Testis (tissue), 3 donors: Measurements from ENCODE around the gene RIMBP2. TPM values are rescaled to one million over a fixed set of nuclear protein-coding genes. Genes with fewer than 3 reads are reported as not detected.

Experiments
- DNase-seq: peaks from one replicate; pipeline ENCODE4 v3.0.0-alpha.2; 2019
- H3K27ac ChIP-seq, 2 donors: fragments of 200-600 bp; sonication (generic); one replicate each; pipeline ENCODE4 v1.5.1; 2019
- H3K27me3 ChIP-seq: fragments of 200-600 bp; sonication (generic); one replicate; pipeline ENCODE4 v1.5.1; 2019
- H3K36me3 ChIP-seq: fragments of 200-600 bp; sonication (generic); one replicate; pipeline ENCODE4 v1.5.1; 2017; ENCODE audit warnings: low read depth; ENCODE audit errors: missing control alignments
- H3K4me1 ChIP-seq: fragments of 200-600 bp; sonication (generic); one replicate; pipeline ENCODE4 v1.5.1; 2019
- H3K4me3 ChIP-seq, 2 donors: fragments of 200-600 bp; sonication (generic); one replicate each; pipeline ENCODE4 v1.5.1; 2017 to 2019
- H3K9me3 ChIP-seq: fragments of 200-600 bp; sonication (generic); one replicate; pipeline ENCODE4 v1.5.1; 2017
- CTCF ChIP-seq, 3 experiments: fragments of 450-650 bp in 2 of 3; fragments of 200-600 bp in 1 of 3; sonication (generic) in 1 of 3; IDR thresholded peaks; one replicate each; pipeline ENCODE4 v1.5.1; 2016 to 2019; ENCODE audit warnings: antibody characterized with exemption in 3 of 3, mild to moderate bottlenecking in 2 of 3, moderate library complexity in 1 of 3
- POLR2A ChIP-seq: fragments of 450-650 bp; IDR thresholded peaks from one replicate; pipeline ENCODE4 v1.6.1; 2017; ENCODE audit warnings: antibody characterized with exemption, mild to moderate bottlenecking, moderate library complexity
- WGBS, 2 donors: methylation state at CpG; one replicate each; pipeline ENCODE4 v1.1.5; 2018; 5-methylcytosine and 5-hydroxymethylcytosine counted together
- intact Hi-C: fragments of 100-400 bp; cut with DNase I; formaldehyde crosslinking; loops from one replicate; pipeline ENCODE4 v1.15.1; 2023; ENCODE audit warnings: low total_unique reads
- polyA plus RNA-seq: library from polyadenylated mRNA; stranded (reverse); fragments of 350-450 nt; fragmentation: Illumina TruSeq; extraction: RNeasy Lipid Tissue Mini Kit (QIAGEN cat#74804); gene quantifications from one replicate; pipeline ENCODE4 v1.2.3, GENCODE V29; 2014; ENCODE audit warnings: low read depth, low replicate concordance; ENCODE audit not compliant: insufficient read depth
- total RNA-seq, 2 donors: library from RNA; depleted of rRNA; stranded (reverse); fragments of >200 nt; gene quantifications; one replicate each; pipeline ENCODE4 v1.2.3, GENCODE V29; 2016

RIMBP2 gene
- total and polyA plus RNA-seq, 3 donors from 2014 or later = 8.0 to 10.0 (median 8.7) TPM

- Histone ChIP-seq H3K9me3 (no peaks in the 10 kb centered on the region), H3K36me3 (no peaks in the 10 kb centered on the region), H3K27ac (no peak overlapping the region), H3K27me3 (no peaks in the 10 kb centered on the region), H3K4me1 (no peaks in the 10 kb centered on the region), H3K4me3 (no peak overlapping the region)
- 84 to 94% methylated on average over 7 of the region's 7 CpGs for WGBS, 2 donors
- intact Hi-C loops = no loop called here
- TF ChIP-seq POLR2A = no peak
- no peak for TF ChIP-seq CTCF (IDR thresholded peaks at IDR 0.05)
- no peak for DNase-seq
Observed at GRCh38 chr12:130414381-130414780, 301.7 kb downstream of the RIMBP2 start.

GRCh38 chr12:130413909-130414308 lies 302.2 kb downstream of the RIMBP2 start:
- TF ChIP-seq CTCF (IDR thresholded peaks at IDR 0.05) (no peak), POLR2A (no peak)
- H3K27ac ChIP-seq = no peak overlapping the region
- intact Hi-C loops = no loop called here
- H3K9me3 ChIP-seq = no peaks in the 10 kb centered on the region
- 93 to 95% methylated on average over 13 to 18 of the region's 18 CpGs for WGBS, 2 donors
- H3K36me3 ChIP-seq = no peaks in the 10 kb centered on the region
- no peak for DNase-seq
- no peaks in the 10 kb centered on the region for H3K4me1 ChIP-seq
- no peaks in the 10 kb centered on the region for H3K27me3 ChIP-seq
- H3K4me3 ChIP-seq = no peak overlapping the region

GRCh38 chr12:130412384-130412783 lies 303.7 kb downstream of the RIMBP2 start:
- intact Hi-C loops = no loop called here
- H3K27me3 ChIP-seq = no peaks in the 10 kb centered on the region
- no peak overlapping the region for H3K27ac ChIP-seq
- TF ChIP-seq CTCF (IDR thresholded peaks at IDR 0.05) (no peak), POLR2A (no peak)
- no peak overlapping the region for H3K4me3 ChIP-seq
- no peaks in the 10 kb centered on the region for H3K9me3 ChIP-seq
- WGBS, 2 donors = 88 to 93% methylated on average over 8 of the region's 8 CpGs
- DNase-seq = no peak
- no peaks in the 10 kb centered on the region for H3K4me1 ChIP-seq
- H3K36me3 ChIP-seq = no peaks in the 10 kb centered on the region

GRCh38 chr12:130405332-130405731 lies 310.8 kb downstream of the RIMBP2 start:
- H3K27ac ChIP-seq = no peak overlapping the region
- H3K27me3 ChIP-seq = no peaks in the 10 kb centered on the region
- no peaks in the 10 kb centered on the region for H3K4me1 ChIP-seq
- no peak for TF ChIP-seq CTCF (IDR thresholded peaks at IDR 0.05)
- TF ChIP-seq POLR2A = no peak
- H3K4me3 ChIP-seq = no peak overlapping the region
- intact Hi-C loops = no loop called here
- 77 to 78% methylated on average over 7 of the region's 7 CpGs for WGBS, 2 donors
- no peaks in the 10 kb centered on the region for H3K9me3 ChIP-seq
- DNase-seq = no peak
- no peaks in the 10 kb centered on the region for H3K36me3 ChIP-seq

- Histone ChIP-seq H3K4me1 (no peaks in the 10 kb centered on the region), H3K36me3 (no peaks in the 10 kb centered on the region), H3K27ac (no peak overlapping the region), H3K9me3 (no peaks in the 10 kb centered on the region), H3K4me3 (no peak overlapping the region), H3K27me3 (no peaks in the 10 kb centered on the region)
- TF ChIP-seq CTCF (IDR thresholded peaks at IDR 0.05) = no peak
- TF ChIP-seq POLR2A = no peak
- intact Hi-C loops = no loop called here
- DNase-seq = no peak
- WGBS, 2 donors = 77 to 81% methylated on average over 4 to 6 of the region's 6 CpGs
Observed at GRCh38 chr12:130401703-130402102, 314.4 kb downstream of the RIMBP2 start.
